ENCODE data around the gene CACNB4. TPM values are rescaled to one million over a fixed set of nuclear protein-coding genes. Genes with fewer than 3 reads are reported as not detected.

Gene CACNB4
- total RNA-seq, 1 donor from 2014 or later: 3.4 TPM

DNA sequence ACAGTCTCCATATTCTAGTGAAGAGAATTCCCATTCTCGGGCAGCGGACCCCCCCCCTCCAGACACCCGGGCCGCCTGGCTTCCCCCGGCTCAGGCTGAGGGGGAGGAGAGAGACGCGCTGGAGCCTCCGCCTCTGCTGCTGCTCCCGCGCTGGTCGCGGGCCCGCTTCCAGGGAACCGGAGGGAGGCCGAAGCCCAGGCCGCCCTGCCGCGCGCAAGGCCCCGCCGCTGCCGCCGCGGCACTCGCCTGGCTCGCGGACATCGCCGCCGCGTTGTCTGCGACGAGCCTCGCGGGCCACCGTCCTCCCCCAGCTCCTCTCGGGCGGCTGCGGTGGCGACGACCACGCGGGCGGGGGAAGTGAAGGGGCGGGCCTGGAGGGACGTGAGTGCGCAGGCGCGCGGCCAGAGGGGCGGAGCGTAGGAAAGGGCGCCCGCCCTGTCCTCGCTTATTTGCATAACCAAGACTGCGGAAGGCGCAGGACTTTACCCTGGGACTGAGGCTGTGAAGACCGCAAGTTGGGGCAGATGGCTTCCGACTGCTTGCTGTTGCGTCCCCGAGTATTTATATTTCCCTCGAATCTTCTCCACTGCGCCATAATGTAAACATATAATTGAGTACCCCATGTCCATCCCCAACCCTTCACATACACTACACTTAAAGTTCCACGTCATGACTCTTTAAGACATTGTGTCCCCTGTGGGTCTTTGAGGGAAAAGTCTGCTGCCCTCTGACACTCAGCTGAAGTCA, 270.5 kb downstream of the CACNB4 start, which contains the start of gene ARL5A:
Gene ARL5A (minus strand): TSS at position 279 of the 747 bp plus-strand sequence. CDS start 245 bp downstream, at position 34.
- H3K27ac Mint-ChIP-seq (ENCODE audit: unreplicated experiment): peak within 1 kb of the TSS; percentile 88
- peaks cover 2% of the 10 kb centered on the region for H3K27me3 Mint-ChIP-seq (ENCODE audit: unreplicated experiment)
- DNase-seq (ENCODE audit: extremely low spot score, unreplicated experiment): peak; percentile 98
- no peaks in the 10 kb centered on the region for H3K36me3 Mint-ChIP-seq (ENCODE audit: unreplicated experiment)
- H3K9me3 Mint-ChIP-seq (ENCODE audit: unreplicated experiment): no peaks in the 10 kb centered on the region
- H3K4me3 Mint-ChIP-seq (ENCODE audit: unreplicated experiment): peak within 1 kb of the TSS; percentile 92
- TF ChIP-seq, protein P1, sequence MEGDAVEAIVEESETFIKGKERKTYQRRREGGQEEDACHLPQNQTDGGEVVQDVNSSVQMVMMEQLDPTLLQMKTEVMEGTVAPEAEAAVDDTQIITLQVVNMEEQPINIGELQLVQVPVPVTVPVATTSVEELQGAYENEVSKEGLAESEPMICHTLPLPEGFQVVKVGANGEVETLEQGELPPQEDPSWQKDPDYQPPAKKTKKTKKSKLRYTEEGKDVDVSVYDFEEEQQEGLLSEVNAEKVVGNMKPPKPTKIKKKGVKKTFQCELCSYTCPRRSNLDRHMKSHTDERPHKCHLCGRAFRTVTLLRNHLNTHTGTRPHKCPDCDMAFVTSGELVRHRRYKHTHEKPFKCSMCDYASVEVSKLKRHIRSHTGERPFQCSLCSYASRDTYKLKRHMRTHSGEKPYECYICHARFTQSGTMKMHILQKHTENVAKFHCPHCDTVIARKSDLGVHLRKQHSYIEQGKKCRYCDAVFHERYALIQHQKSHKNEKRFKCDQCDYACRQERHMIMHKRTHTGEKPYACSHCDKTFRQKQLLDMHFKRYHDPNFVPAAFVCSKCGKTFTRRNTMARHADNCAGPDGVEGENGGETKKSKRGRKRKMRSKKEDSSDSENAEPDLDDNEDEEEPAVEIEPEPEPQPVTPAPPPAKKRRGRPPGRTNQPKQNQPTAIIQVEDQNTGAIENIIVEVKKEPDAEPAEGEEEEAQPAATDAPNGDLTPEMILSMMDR (IDR thresholded peaks at IDR 0.05): no peak
- H3K4me1 Mint-ChIP-seq (ENCODE audit: unreplicated experiment): peaks cover 31% of the 10 kb centered on the region

DNA sequence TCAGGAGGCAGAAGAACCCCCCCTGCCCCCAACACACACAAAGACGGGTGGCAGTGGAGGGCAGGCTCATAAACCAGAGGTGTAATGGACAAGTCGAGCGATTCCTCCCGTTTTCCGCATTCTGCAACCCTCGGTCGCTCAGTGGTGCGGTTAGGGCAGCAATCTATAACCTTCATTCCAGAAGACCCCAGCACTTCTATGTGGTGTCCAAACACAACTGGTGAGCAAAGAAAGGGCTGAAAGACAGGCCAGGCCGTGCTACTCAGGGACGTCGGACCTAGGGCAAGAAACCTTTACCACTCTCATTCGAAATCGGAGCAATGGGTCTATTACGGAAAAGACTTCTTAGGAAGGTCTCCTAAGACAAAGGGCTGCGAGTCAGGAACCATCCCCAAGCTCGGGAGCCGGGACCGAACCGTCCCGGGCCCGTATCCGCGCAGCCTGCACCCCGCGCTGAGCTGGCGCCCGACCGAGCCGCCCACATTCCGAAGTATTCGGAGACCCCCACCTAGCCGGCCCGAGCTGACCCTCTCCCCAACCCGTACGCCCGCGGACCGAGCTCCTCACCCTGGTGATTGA, 271.2 kb downstream of the CACNB4 start:
- TF ChIP-seq, protein P1 (IDR thresholded peaks at IDR 0.05): no peak
- no peaks in the 10 kb centered on the region for H3K27me3 Mint-ChIP-seq (ENCODE audit: unreplicated experiment)
- H3K4me3 Mint-ChIP-seq (ENCODE audit: unreplicated experiment): peak overlapping the region; percentile 92
- H3K9me3 Mint-ChIP-seq (ENCODE audit: unreplicated experiment): no peaks in the 10 kb centered on the region
- H3K4me1 Mint-ChIP-seq (ENCODE audit: unreplicated experiment): peaks cover 38% of the 10 kb centered on the region
- H3K27ac Mint-ChIP-seq (ENCODE audit: unreplicated experiment): peak overlapping the region; percentile 78
- no peak for DNase-seq (ENCODE audit: extremely low spot score, unreplicated experiment)
- no peaks in the 10 kb centered on the region for H3K36me3 Mint-ChIP-seq (ENCODE audit: unreplicated experiment)

DNA sequence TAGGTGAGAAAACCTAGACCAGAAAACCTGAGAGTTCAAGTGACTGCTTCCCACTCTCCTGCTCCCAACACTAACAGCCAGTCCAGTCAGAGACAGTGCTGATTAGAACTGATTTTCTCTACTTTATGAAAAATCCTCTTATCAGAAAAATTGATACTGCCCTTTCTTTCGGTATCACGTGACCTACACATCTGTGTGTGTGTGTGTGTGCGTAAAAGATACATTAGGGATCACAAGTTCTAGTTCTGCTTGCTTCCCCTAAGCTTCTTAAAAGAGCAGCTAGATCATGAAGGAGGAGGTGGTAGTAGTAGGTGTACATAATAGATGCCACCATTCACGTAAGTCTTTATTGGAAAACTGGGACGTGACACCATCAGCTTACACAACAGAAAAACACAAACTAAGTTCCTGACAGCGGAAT, 272.1 kb downstream of the CACNB4 start:
- Mint-ChIP-seq H3K27me3 (ENCODE audit: unreplicated experiment) (no peaks in the 10 kb centered on the region), H3K36me3 (ENCODE audit: unreplicated experiment) (no peaks in the 10 kb centered on the region), H3K27ac (ENCODE audit: unreplicated experiment) (no peak overlapping the region), H3K9me3 (ENCODE audit: unreplicated experiment) (no peaks in the 10 kb centered on the region), H3K4me1 (ENCODE audit: unreplicated experiment) (peaks cover 38% of the 10 kb centered on the region), H3K4me3 (ENCODE audit: unreplicated experiment) (peak overlapping the region; percentile 92)
- no peak for DNase-seq (ENCODE audit: extremely low spot score, unreplicated experiment)
- TF ChIP-seq, protein P1 (IDR thresholded peaks at IDR 0.05): no peak

DNA sequence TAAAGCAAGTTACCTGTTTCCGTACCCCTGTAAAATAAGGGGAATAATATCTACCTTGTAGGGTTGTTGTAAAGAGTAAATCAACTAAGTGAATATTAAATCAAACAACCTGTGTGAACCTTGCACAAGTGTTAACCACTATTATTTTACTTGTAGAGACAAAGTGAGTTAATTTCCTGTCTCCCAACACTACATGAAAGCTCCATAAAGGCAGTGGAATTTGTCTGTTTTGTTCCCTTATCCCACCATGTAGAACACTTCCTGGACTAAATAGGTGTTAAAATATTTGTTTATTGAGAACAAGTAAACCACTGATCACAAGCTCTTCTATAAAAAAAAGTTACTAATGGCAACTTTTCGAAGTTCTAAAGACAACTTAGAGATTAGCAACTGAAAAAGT, 274.0 kb downstream of the CACNB4 start:
- Mint-ChIP-seq H3K36me3 (ENCODE audit: unreplicated experiment) (no peaks in the 10 kb centered on the region), H3K9me3 (ENCODE audit: unreplicated experiment) (no peaks in the 10 kb centered on the region), H3K4me1 (ENCODE audit: unreplicated experiment) (peaks cover 41% of the 10 kb centered on the region), H3K27me3 (ENCODE audit: unreplicated experiment) (no peaks in the 10 kb centered on the region), H3K4me3 (ENCODE audit: unreplicated experiment) (no peak overlapping the region), H3K27ac (ENCODE audit: unreplicated experiment) (no peak overlapping the region)
- no peak for DNase-seq (ENCODE audit: extremely low spot score, unreplicated experiment)
- TF ChIP-seq, protein P1 (IDR thresholded peaks at IDR 0.05): no peak

DNA sequence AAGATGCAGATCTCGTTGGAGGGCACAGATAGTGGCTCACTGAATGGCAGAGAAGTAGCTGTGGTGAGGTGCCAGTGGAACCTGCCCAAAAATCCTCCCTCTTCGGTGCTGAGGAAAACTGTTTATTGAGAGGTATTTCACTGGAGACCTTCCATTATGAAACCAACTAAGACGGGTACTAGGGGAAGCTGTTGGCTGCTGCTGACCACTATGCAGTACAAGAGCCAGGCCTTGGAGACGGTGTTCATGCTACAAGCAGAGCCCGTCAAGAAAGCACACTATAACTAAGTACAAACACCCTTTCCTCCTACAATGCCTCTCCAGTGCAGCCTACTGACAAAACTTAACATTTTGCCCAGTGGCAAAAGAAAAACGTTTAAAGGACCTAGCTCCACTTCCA, 275.2 kb downstream of the CACNB4 start:
- Mint-ChIP-seq H3K27ac (ENCODE audit: unreplicated experiment) (no peak overlapping the region), H3K9me3 (ENCODE audit: unreplicated experiment) (no peaks in the 10 kb centered on the region), H3K36me3 (ENCODE audit: unreplicated experiment) (no peaks in the 10 kb centered on the region), H3K4me3 (ENCODE audit: unreplicated experiment) (no peak overlapping the region), H3K27me3 (ENCODE audit: unreplicated experiment) (no peaks in the 10 kb centered on the region), H3K4me1 (ENCODE audit: unreplicated experiment) (peaks cover 38% of the 10 kb centered on the region)
- TF ChIP-seq, protein P1 (IDR thresholded peaks at IDR 0.05): no peak
- DNase-seq (ENCODE audit: extremely low spot score, unreplicated experiment): no peak

Data from osteocyte (in vitro differentiated cells).